Progenitor cell of endocrine pancreas (in vitro differentiated cells): ENCODE measurements around the gene ZNF440. TPM values are rescaled to one million over a fixed set of nuclear protein-coding genes. Genes with fewer than 3 reads are reported as not detected.

Experiments used
- DNase-seq: peaks from one replicate; pipeline ENCODE4 v3.0.0; 2021; ENCODE audit warnings: low spot score; ENCODE audit not compliant: unreplicated experiment
- H3K27ac Mint-ChIP-seq: 2 replicates; pipeline ENCODE4 v1.8.0; 2021; ENCODE audit warnings: mild to moderate bottlenecking, moderate library complexity, mixed read lengths
- H3K27me3 Mint-ChIP-seq: 2 replicates; pipeline ENCODE4 v1.8.0; 2021; ENCODE audit warnings: mixed read lengths
- H3K36me3 Mint-ChIP-seq: 2 replicates; pipeline ENCODE4 v1.8.0; 2022; ENCODE audit warnings: mixed read lengths; ENCODE audit not compliant: insufficient read depth
- H3K4me1 Mint-ChIP-seq: 2 replicates; pipeline ENCODE4 v1.8.0; 2021; ENCODE audit warnings: low read depth, mixed read lengths
- H3K4me3 Mint-ChIP-seq: 2 replicates; pipeline ENCODE4 v1.8.0; 2021; ENCODE audit warnings: low read depth, mild to moderate bottlenecking, moderate library complexity, mixed read lengths
- H3K9me3 Mint-ChIP-seq: 2 replicates; pipeline ENCODE4 v1.8.0; 2021; ENCODE audit warnings: low read depth, mixed read lengths
- total RNA-seq: library from RNA; stranded (reverse); gene quantifications from 2 replicates; pipeline ENCODE4 v1.2.1, GENCODE V29; 2021
- TF ChIP-seq, protein P1 (sequence below): fragments of 200-600 bp; sonication (generic); IDR thresholded peaks from one replicate; pipeline ENCODE4 v1.5.0; 2021; ENCODE audit warnings: antibody characterized with exemption, mild to moderate bottlenecking; ENCODE audit not compliant: unreplicated experiment

ZNF440 gene
- total RNA-seq, 1 donor from 2014 or later: 23.2 TPM

DNA sequence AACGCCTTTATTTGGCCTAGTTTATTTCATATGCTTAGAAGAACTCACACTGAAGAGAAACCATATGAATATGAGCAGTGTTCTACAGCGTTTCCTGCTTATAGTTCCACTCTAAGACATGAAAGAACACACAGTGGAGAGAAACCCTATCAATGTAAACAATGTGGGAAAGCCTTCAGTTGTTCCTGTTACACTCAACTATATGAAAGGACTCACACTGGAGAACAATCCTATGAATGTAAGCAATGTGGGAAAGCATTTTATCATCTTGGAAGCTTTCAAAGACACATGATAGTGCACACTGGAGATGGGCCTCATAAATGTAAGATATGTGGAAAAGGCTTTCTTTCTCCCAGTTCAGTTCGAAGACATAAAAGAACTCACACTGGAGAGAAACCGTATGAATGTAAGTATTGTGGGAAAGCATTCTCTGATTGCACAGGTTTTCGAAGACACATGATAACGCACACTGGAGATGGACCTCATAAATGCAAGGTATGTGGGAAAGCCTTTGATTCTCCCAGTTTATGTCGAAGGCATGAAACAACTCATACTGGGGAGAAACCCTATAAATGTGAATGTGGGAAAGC, 33.5 kb upstream of the ZNF440 start:
- Mint-ChIP-seq H3K9me3 (peaks cover 49% of the 10 kb centered on the region), H3K4me3 (no peak overlapping the region), H3K27me3 (no peaks in the 10 kb centered on the region), H3K36me3 (peaks cover 72% of the 10 kb centered on the region), H3K27ac (no peak overlapping the region), H3K4me1 (no peaks in the 10 kb centered on the region)
- no peak for DNase-seq
- TF ChIP-seq, protein P1, sequence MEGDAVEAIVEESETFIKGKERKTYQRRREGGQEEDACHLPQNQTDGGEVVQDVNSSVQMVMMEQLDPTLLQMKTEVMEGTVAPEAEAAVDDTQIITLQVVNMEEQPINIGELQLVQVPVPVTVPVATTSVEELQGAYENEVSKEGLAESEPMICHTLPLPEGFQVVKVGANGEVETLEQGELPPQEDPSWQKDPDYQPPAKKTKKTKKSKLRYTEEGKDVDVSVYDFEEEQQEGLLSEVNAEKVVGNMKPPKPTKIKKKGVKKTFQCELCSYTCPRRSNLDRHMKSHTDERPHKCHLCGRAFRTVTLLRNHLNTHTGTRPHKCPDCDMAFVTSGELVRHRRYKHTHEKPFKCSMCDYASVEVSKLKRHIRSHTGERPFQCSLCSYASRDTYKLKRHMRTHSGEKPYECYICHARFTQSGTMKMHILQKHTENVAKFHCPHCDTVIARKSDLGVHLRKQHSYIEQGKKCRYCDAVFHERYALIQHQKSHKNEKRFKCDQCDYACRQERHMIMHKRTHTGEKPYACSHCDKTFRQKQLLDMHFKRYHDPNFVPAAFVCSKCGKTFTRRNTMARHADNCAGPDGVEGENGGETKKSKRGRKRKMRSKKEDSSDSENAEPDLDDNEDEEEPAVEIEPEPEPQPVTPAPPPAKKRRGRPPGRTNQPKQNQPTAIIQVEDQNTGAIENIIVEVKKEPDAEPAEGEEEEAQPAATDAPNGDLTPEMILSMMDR: no peak

DNA sequence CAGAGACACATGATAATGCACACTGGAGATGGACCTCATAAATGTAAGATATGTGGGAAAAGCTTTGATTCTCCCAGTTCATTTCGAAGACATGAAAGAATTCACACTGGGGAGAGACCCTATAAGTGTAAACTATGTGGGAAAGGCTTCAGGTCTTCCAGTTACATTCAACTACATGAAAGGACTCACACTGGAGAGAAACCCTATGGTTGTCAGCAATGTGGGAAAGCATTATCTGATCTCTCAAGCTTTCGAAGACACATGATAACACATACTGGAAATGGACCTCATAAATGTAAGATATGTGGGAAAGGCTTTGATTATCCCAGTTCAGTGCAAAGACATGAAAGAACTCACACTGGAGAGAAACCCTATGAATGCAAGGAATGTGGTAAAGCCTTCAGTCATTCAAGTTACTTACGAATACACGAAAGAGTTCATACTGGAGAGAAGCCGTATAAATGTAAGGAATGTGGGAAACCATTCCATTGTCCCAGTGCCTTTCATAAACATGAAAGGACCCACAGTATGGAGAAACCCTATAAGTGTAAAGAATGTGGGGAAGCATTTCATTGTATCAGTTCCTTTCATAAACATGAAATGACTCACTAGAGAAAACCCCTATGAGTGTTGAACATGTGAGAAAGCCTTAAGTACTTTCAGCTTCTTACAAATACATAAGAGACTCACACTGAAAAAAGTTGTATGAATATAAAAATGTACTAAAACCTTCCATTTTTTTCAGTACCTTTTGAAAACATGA, 32.6 kb upstream of the ZNF440 start:
- H3K27me3 Mint-ChIP-seq: no peaks in the 10 kb centered on the region
- H3K4me3 Mint-ChIP-seq: no peak overlapping the region
- no peaks in the 10 kb centered on the region for H3K4me1 Mint-ChIP-seq
- peaks cover 46% of the 10 kb centered on the region for H3K9me3 Mint-ChIP-seq
- peaks cover 68% of the 10 kb centered on the region for H3K36me3 Mint-ChIP-seq
- no peak for DNase-seq
- no peak overlapping the region for H3K27ac Mint-ChIP-seq
- TF ChIP-seq, protein P1: no peak

DNA sequence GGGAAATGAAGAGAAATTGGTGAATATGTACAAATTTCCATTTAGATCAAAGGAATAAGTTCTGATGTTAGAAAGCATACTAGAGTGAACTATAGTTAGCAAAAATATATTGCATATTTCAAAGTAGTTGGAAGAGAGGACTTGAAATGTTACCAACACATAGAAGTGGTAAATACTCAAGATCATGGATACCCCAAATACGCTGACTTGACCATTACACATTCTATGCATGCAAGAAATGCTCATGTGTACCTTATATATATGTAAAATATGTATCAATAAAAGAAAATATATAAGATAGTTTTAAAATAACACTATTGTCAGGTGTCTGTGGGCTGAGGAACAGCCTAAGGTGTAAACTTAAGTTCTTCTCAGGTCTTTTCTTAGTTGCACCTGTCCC, 30.3 kb upstream of the ZNF440 start:
- no peaks in the 10 kb centered on the region for H3K27me3 Mint-ChIP-seq
- H3K36me3 Mint-ChIP-seq: peaks cover 52% of the 10 kb centered on the region
- no peak for DNase-seq
- TF ChIP-seq, protein P1: no peak
- H3K9me3 Mint-ChIP-seq: peaks cover 44% of the 10 kb centered on the region
- H3K4me3 Mint-ChIP-seq: no peak overlapping the region
- H3K27ac Mint-ChIP-seq: peak overlapping the region; percentile 1
- no peaks in the 10 kb centered on the region for H3K4me1 Mint-ChIP-seq

DNA sequence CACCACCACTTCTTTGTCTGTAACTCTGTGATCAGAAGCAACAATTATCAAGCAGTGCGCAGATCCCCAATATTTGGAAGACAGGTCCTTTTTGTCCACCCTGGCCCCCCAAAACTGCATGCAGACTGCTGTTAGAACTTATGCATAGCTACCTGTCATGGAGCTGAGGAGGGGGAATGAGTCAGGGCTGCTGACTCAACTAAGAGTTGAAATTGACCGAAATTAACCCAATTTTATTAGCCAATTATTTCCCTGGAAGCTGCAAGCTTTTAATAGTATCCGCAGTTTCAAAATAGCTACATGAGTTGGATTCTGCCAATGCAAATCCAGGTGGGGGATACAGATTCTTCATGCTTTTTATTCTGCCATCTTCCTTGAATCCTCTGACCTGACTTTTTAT, 29.7 kb upstream of the ZNF440 start:
- H3K27me3 Mint-ChIP-seq: no peaks in the 10 kb centered on the region
- no peak overlapping the region for H3K4me3 Mint-ChIP-seq
- TF ChIP-seq, protein P1: no peak
- no peaks in the 10 kb centered on the region for H3K4me1 Mint-ChIP-seq
- DNase-seq: no peak
- peaks cover 47% of the 10 kb centered on the region for H3K9me3 Mint-ChIP-seq
- peaks cover 46% of the 10 kb centered on the region for H3K36me3 Mint-ChIP-seq
- H3K27ac Mint-ChIP-seq: no peak overlapping the region

DNA sequence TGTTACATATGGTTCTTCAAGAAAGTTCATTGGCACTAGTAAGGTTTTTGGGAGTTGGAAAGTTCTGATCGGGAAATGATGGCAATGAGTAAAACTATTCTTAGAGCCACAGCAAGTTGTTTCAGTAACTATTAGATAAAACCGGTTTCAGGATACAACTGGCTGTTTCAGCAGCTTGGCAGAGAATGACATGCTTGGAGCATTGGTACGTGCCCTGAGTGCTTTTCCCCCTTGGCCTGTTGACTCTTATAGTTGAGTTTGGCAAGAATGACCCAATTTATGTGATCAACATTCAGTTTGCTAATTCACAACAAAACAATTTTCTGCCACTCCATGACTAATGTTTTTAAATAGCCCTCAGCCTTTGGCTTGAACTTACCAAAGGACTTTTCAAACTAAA, 26.5 kb upstream of the ZNF440 start:
- no peak for DNase-seq
- TF ChIP-seq, protein P1: no peak
- no peak overlapping the region for H3K27ac Mint-ChIP-seq
- H3K36me3 Mint-ChIP-seq: peaks cover 23% of the 10 kb centered on the region
- no peaks in the 10 kb centered on the region for H3K4me1 Mint-ChIP-seq
- H3K9me3 Mint-ChIP-seq: peaks cover 40% of the 10 kb centered on the region
- no peak overlapping the region for H3K4me3 Mint-ChIP-seq
- peaks cover 3% of the 10 kb centered on the region for H3K27me3 Mint-ChIP-seq
